PC-3 (cell line): ENCODE results near the gene PFN3. TPM values are rescaled to one million over a fixed set of nuclear protein-coding genes. Genes with fewer than 3 reads are reported as not detected.

Source experiments
- ATAC-seq: fragments of 200-7000 bp; cut with Tn5 transposase; 2 replicates; pipeline ENCODE4 v1.9.1; 2020; ENCODE audit warnings: mild to moderate bottlenecking, moderate library complexity
- BruUV-seq: library from RNA; stranded (reverse); fragments of 400-500 nt; replicated peaks from 2 replicates; lab custom pipeline; 2021; lab: Mats Ljungman, UMichigan
- CTCF ChIA-PET: fragments of 300-600 bp; sonication (Branson Sonifier 250); formaldehyde crosslinking; loops from one replicate; lab custom pipeline; 2022; ENCODE audit warnings: antibody characterized with exemption; lab: Charles Lee
- POLR2A ChIA-PET: fragments of 300-600 bp; sonication (Branson Sonifier 250); formaldehyde crosslinking; loops from one replicate; lab custom pipeline; 2022; ENCODE audit warnings: antibody characterized with exemption; ENCODE audit not compliant: unreplicated experiment; lab: Charles Lee
- DNase-seq: peaks from one replicate; pipeline ENCODE4 v3.0.0-alpha.2; 2015
- H2AFZ ChIP-seq: fragments of 300-600 bp; sonication (generic); 2 replicates; pipeline ENCODE4 v1.6.0; 2016; ENCODE audit warnings: antibody characterized with exemption, low read length
- H3F3A ChIP-seq: fragments of 300-600 bp; sonication (generic); one replicate; pipeline ENCODE4 v1.6.0; 2017; ENCODE audit warnings: antibody characterized with exemption, low read length, control low read depth, mild to moderate bottlenecking; ENCODE audit not compliant: unreplicated experiment
- H3K27ac ChIP-seq: fragments of 300-600 bp; sonication (generic); 2 replicates; pipeline ENCODE4 v1.5.1; 2016; ENCODE audit warnings: mild to moderate bottlenecking, low read length
- H3K27me3 ChIP-seq: fragments of 300-600 bp; sonication (generic); 2 replicates; pipeline ENCODE4 v1.6.1; 2016; ENCODE audit warnings: low read length, mixed read lengths
- H3K36me3 ChIP-seq: fragments of 300-600 bp; sonication (generic); 2 replicates; pipeline ENCODE4 v1.6.1; 2016; ENCODE audit warnings: low read depth, mixed run types, low read length, mixed read lengths
- H3K4me1 ChIP-seq: fragments of 300-600 bp; sonication (generic); 2 replicates; pipeline ENCODE4 v1.5.1; 2016; ENCODE audit warnings: low read length; ENCODE audit not compliant: insufficient read depth
- H3K4me2 ChIP-seq: fragments of 300-600 bp; sonication (generic); 2 replicates; pipeline ENCODE4 v1.6.0; 2016; ENCODE audit warnings: low read length
- H3K4me3 ChIP-seq: fragments of 300-600 bp; sonication (generic); 2 replicates; pipeline ENCODE4 v1.5.1; 2016; ENCODE audit warnings: mild to moderate bottlenecking, low read length, mixed read lengths
- H3K79me2 ChIP-seq: fragments of 300-600 bp; sonication (generic); 2 replicates; pipeline ENCODE4 v1.6.1; 2017; ENCODE audit warnings: low read length, mixed read lengths
- H3K9ac ChIP-seq: fragments of 300-600 bp; sonication (generic); 2 replicates; pipeline ENCODE4 v1.6.0; 2016; ENCODE audit warnings: mild to moderate bottlenecking, low read length
- H3K9me2 ChIP-seq: fragments of 300-600 bp; sonication (generic); replicated peaks from 2 replicates; pipeline ENCODE4 v1.6.1; 2016; ENCODE audit warnings: mixed run types, low read length, mixed read lengths
- H3K9me3 ChIP-seq: fragments of 300-600 bp; sonication (generic); 2 replicates; pipeline ENCODE4 v1.6.1; 2016; ENCODE audit warnings: low read length, mixed read lengths
- H4K20me1 ChIP-seq: fragments of 300-600 bp; sonication (generic); 2 replicates; pipeline ENCODE4 v1.6.1; 2016; ENCODE audit warnings: low read length, mixed read lengths
- EZH2 ChIP-seq: fragments of 300-600 bp; sonication (generic); IDR thresholded peaks from one replicate; pipeline ENCODE4 v1.6.1; 2017; ENCODE audit warnings: antibody characterized with exemption, mild to moderate bottlenecking, low read length; ENCODE audit not compliant: unreplicated experiment
- EZH2phosphoT487 ChIP-seq: fragments of 300-600 bp; sonication (generic); IDR thresholded peaks from 2 replicates; pipeline ENCODE4 v1.6.1; 2018; ENCODE audit warnings: mild to moderate bottlenecking, antibody characterized with exemption, low read length, borderline replicate concordance
- intact Hi-C: fragments of 100-400 bp; cut with micrococcal nuclease; formaldehyde crosslinking; loops from 2 replicates; pipeline ENCODE4 v1.9.0; 2023
- total RNA-seq: library from RNA; depleted of rRNA; stranded (reverse); fragments of >200 nt; gene quantifications from 2 replicates; pipeline ENCODE4 v1.2.3, GENCODE V29; 2014; rRNA removed
- TF ChIP-seq, protein P1 (sequence below): fragments of 300-600 bp; sonication (generic); conservative IDR thresholded peaks from 2 replicates; pipeline ENCODE4 v1.5.1; 2017; ENCODE audit warnings: antibody characterized with exemption, low read depth, mild to moderate bottlenecking, low read length

The PFN3 gene
- total RNA-seq, 1 experiment from 2014 or later = not detected

DNA sequence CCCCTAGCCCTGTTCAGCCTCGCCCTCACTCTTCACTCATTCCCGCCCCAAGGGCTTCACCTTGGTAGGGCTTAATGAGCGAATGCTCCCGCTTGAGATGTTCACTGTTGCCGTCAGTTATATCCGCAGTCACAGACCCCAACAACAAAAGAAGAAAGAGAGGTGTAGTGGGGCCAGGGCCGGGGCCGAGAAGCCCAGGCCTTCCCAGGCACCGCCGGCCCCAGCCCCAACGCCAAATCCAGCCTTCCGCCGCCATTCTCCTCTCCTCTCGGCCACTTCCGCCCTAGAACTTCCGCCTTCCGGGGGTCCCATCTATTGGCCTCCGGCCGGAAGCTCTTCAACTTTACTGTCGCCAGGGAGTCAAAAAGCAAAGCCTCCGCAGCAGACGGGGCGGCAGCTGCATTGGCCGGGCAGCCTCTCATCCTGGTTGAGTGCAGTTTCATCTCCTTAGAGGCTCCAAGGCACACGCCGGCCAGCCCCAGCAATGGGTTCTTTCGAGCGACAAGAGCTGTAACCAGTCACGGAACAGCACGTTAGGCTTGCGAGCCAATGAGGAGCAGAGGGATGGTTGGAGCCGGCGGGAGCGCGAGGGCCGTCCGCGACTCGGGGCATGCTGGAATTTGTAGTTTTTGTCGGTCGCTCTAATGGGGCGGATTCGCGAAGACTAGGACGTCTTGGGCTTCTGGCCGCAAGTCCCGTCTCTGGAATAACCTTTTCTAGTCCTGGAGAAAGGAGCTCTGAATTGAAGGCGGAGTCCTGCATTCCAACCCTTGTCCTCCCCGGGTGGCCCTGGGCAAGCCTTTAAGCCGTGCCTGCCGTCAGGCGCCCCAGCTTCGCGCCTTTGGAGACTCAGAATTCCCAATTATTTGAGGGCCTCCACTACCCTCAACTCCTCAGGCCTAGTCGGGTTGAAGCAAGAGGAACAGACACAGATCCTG lies 48.8 kb downstream of the PFN3 start, which contains the start of gene LMAN2:
Gene LMAN2 (minus strand): TSS at position 277 of the 938 bp plus-strand sequence. CDS start 21 bp downstream, at position 256.
- H3K4me1 ChIP-seq = peaks cover 36% of the 10 kb centered on the region
- H3K4me3 ChIP-seq = peak within 1 kb of the TSS; percentile 93
- peak; percentile 94 for DNase-seq
- CTCF ChIA-PET = interaction anchor here (1.6 kb wide), 1 partner anchor 19 kb away, joined by 7 read pairs; no protein-coding TSS in a partner anchor
- no peaks in the 10 kb centered on the region for H3K27me3 ChIP-seq
- ATAC-seq = peak; percentile 94
- no TSS peak for BruUV-seq
- H3K4me2 ChIP-seq = peak within 1 kb of the TSS; percentile 96
- TF ChIP-seq EZH2phosphoT487 (no peak), EZH2 (no peak)
- TF ChIP-seq, protein P1, sequence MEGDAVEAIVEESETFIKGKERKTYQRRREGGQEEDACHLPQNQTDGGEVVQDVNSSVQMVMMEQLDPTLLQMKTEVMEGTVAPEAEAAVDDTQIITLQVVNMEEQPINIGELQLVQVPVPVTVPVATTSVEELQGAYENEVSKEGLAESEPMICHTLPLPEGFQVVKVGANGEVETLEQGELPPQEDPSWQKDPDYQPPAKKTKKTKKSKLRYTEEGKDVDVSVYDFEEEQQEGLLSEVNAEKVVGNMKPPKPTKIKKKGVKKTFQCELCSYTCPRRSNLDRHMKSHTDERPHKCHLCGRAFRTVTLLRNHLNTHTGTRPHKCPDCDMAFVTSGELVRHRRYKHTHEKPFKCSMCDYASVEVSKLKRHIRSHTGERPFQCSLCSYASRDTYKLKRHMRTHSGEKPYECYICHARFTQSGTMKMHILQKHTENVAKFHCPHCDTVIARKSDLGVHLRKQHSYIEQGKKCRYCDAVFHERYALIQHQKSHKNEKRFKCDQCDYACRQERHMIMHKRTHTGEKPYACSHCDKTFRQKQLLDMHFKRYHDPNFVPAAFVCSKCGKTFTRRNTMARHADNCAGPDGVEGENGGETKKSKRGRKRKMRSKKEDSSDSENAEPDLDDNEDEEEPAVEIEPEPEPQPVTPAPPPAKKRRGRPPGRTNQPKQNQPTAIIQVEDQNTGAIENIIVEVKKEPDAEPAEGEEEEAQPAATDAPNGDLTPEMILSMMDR = no peak
- H3K79me2 ChIP-seq = peaks cover 48% of the 10 kb centered on the region
- POLR2A ChIA-PET = interaction anchor here (0.7 to 0.8 kb wide), 4 partner anchors 27 to 813 kb away, joined by 3 to 11 read pairs (median 4); no protein-coding TSS in a partner anchor
- peaks cover 4% of the 10 kb centered on the region; the same call in 1 of the 2 replicates for H3K36me3 ChIP-seq
- peak within 1 kb of the TSS; percentile 93 for H3K27ac ChIP-seq
- intact Hi-C loops = no loop called here
- H4K20me1 ChIP-seq = 0 out of 2 replicates have a peak, but pooled peaks cover 5% of the 10 kb centered on the region
- peaks cover 8% of the 10 kb centered on the region for H3F3A ChIP-seq
- peak within 1 kb of the TSS; percentile 97 for H2AFZ ChIP-seq
- H3K9ac ChIP-seq = peak within 1 kb of the TSS; percentile 95
- no peaks in the 10 kb centered on the region for H3K9me3 ChIP-seq
- no peaks in the 10 kb centered on the region for H3K9me2 ChIP-seq

DNA sequence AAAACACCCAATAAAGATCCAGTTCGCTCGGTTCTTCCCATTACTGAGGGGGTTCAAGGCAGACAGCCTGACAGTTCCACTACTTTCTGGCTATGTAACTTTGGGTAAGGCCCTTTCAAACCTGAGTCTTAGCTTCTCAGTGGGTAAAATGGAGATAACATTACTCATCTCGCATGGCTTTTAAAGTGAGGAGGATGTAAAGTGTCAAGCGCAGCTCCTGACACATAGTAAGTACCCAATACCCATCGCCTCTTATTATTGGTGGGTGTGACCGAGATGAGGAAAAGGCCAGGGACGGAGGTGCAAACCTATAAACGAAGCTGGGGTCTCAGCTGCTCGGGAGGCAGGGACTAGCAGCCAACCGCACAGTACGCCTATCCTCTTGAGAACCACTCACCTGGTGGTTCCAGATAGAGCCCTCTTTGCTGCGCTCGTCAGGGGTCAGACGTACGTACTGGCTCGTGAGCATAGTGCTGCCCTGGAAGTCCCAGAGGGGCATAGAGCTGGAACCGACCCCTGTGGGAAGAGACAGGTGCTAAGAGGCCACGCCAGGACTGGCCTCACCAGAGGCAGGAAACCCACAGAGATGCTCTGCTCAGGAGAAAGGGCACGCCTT lies 49.6 kb downstream of the PFN3 start:
- TF ChIP-seq EZH2phosphoT487 (no peak), EZH2 (no peak)
- TF ChIP-seq, protein P1 = no peak
- Histone ChIP-seq H3K4me3 (peak overlapping the region; percentile 93), H3K36me3 (peaks cover 6% of the 10 kb centered on the region; the same call in 1 of the 2 replicates), H4K20me1 (0 out of 2 replicates have a peak, but pooled peaks cover 6% of the 10 kb centered on the region), H3K27me3 (no peaks in the 10 kb centered on the region), H3K9me3 (no peaks in the 10 kb centered on the region), H3K79me2 (peaks cover 56% of the 10 kb centered on the region), H3K27ac (peak overlapping the region; percentile 93), H3K9me2 (no peaks in the 10 kb centered on the region), H3F3A (peaks cover 8% of the 10 kb centered on the region), H3K9ac (peak overlapping the region; percentile 95), H2AFZ (peak overlapping the region; percentile 97; the same call in 1 of the 2 replicates), H3K4me1 (peaks cover 36% of the 10 kb centered on the region), H3K4me2 (peak overlapping the region; percentile 96)
- intact Hi-C loops = no loop called here
- CTCF ChIA-PET = interaction anchor here (0.6 to 1.6 kb wide), 2 partner anchors 20 to 39 kb away, joined by 4 to 7 read pairs; no protein-coding TSS in a partner anchor
- BruUV-seq = TSS peak; percentile 56
- peak; percentile 7 for DNase-seq
- POLR2A ChIA-PET = no interaction called here
- no peak for ATAC-seq

Other genes starting within 250 kb of the PFN3 start
- gene RAB24, start 96.9 kb downstream of the PFN3 start, total RNA-seq = 40.3 and 41.1 TPM in 2 replicates
- 496 and 505 TPM in 2 replicates for gene PRELID1, start 96.9 kb downstream of the PFN3 start, total RNA-seq
- gene MXD3, start 88.8 kb downstream of the PFN3 start, total RNA-seq = 45.7 and 55.1 TPM in 2 replicates
- gene LMAN2, start 49.0 kb downstream of the PFN3 start, total RNA-seq = 310 and 369 TPM in 2 replicates
- gene RGS14, start 42.7 kb downstream of the PFN3 start, total RNA-seq = 32.3 TPM in 2 replicates
- gene SLC34A1, start 16.2 kb downstream of the PFN3 start, total RNA-seq = 0.07 and 0.12 TPM in 2 replicates
- gene F12, start 8.9 kb upstream of the PFN3 start, total RNA-seq = 31.0 and 36.8 TPM in 2 replicates
- gene GRK6, start 26.0 kb upstream of the PFN3 start, total RNA-seq = 69.9 and 88.8 TPM in 2 replicates
- 40.6 and 47.2 TPM in 2 replicates for gene PRR7, start 46.2 kb upstream of the PFN3 start, total RNA-seq
- gene DBN1, start 73.0 kb upstream of the PFN3 start, total RNA-seq = 127 and 207 TPM in 2 replicates
- 159 and 195 TPM in 2 replicates for gene PDLIM7, start 96.9 kb upstream of the PFN3 start, total RNA-seq
- gene DOK3, start 109.2 kb upstream of the PFN3 start, total RNA-seq = 6.2 and 11.7 TPM in 2 replicates
- gene DDX41, start 116.3 kb upstream of the PFN3 start, total RNA-seq = 260 and 318 TPM in 2 replicates
- gene FAM193B, start 153.9 kb upstream of the PFN3 start, total RNA-seq = 33.9 and 41.1 TPM in 2 replicates
- 217 and 261 TPM in 2 replicates for gene TMED9, start 191.5 kb upstream of the PFN3 start, total RNA-seq
- 33.8 and 41.6 TPM in 2 replicates for gene B4GALT7, start 199.5 kb upstream of the PFN3 start, total RNA-seq